Natural killer cell (primary cell): Measurements from ENCODE around the gene SCO1. TPM values are rescaled to one million over a fixed set of nuclear protein-coding genes. Genes with fewer than 3 reads are reported as not detected.

Source experiments
- ATAC-seq, 3 donors: fragments of 150-1000 bp in 2 of 3; fragments of 200-7000 bp in 1 of 3; cut with Tn5 transposase; 1 replicate in 1 of 3; 2 replicates in 2 of 3; pipeline ENCODE4 v1.10.0; 2021; ENCODE audit warnings: mild to moderate bottlenecking in 2 of 3, moderate library complexity in 2 of 3
- DNase-seq, 2 donors: peaks; one replicate each; pipeline versions ENCODE4 v3.0.0 to v3.0.0-alpha.2; 2013 to 2021; ENCODE audit warnings: mixed read lengths in 1 of 2
- H3K27ac ChIP-seq: one replicate; pipeline ENCODE4 v1.5.1; 2013; ENCODE audit warnings: mild to moderate bottlenecking, low read length
- H3K27me3 ChIP-seq: one replicate; pipeline ENCODE4 v1.6.1; 2013; ENCODE audit warnings: low read length; ENCODE audit not compliant: control insufficient read depth, insufficient read depth
- H3K36me3 ChIP-seq: one replicate; pipeline ENCODE4 v1.6.1; 2013; ENCODE audit warnings: low read length; ENCODE audit not compliant: control insufficient read depth, insufficient read depth
- H3K4me1 ChIP-seq: one replicate; pipeline ENCODE4 v1.6.1; 2013; ENCODE audit warnings: low read length; ENCODE audit not compliant: control insufficient read depth, insufficient read depth
- H3K4me3 ChIP-seq: one replicate; pipeline ENCODE4 v1.5.1; 2013; ENCODE audit warnings: low read length
- H3K9me3 ChIP-seq: one replicate; pipeline ENCODE4 v1.6.1; 2013; ENCODE audit warnings: low read length; ENCODE audit not compliant: control insufficient read depth, insufficient read depth
- H3K27ac Mint-ChIP-seq, 2 donors: one replicate each; pipeline ENCODE4 v1.8.0; 2022; ENCODE audit warnings: mild to moderate bottlenecking in 2 of 2, mixed read lengths in 2 of 2, moderate library complexity in 1 of 2
- H3K27me3 Mint-ChIP-seq, 2 donors: one replicate each; pipeline ENCODE4 v1.8.0; 2022; ENCODE audit warnings: low read depth in 2 of 2, mixed read lengths in 2 of 2
- H3K36me3 Mint-ChIP-seq: one replicate; pipeline ENCODE4 v1.8.0; 2022; ENCODE audit warnings: mixed read lengths
- H3K4me1 Mint-ChIP-seq, 2 donors: one replicate each; pipeline ENCODE4 v1.8.0; 2022; ENCODE audit warnings: mixed read lengths in 2 of 2
- H3K4me3 Mint-ChIP-seq: one replicate; pipeline ENCODE4 v1.8.0; 2022; ENCODE audit warnings: mild to moderate bottlenecking, moderate library complexity, mixed read lengths
- H3K9me3 Mint-ChIP-seq, 2 donors: one replicate each; pipeline ENCODE4 v1.8.0; 2022; ENCODE audit warnings: mixed read lengths in 2 of 2
- WGBS: methylation state at CpG from one replicate; pipeline ENCODE4 v1.1.7; 2013; ENCODE audit warnings: missing lambda C conversion rate; ENCODE audit not compliant: insufficient coverage; 5-methylcytosine and 5-hydroxymethylcytosine counted together
- intact Hi-C: fragments of 100-400 bp; cut with micrococcal nuclease; formaldehyde crosslinking; loops from one replicate; pipeline ENCODE4 v1.14.2; 2022
- total RNA-seq, 4 donors: library from RNA; stranded (reverse); fragments of 120-200 nt in 1 of 4; gene quantifications; one replicate each; pipeline versions ENCODE4 v1.2.3 to v1.2.4, GENCODE V29; 2013 to 2022
- TF ChIP-seq, protein P1 (sequence below): fragments of 200-600 bp; IDR thresholded peaks from one replicate; pipeline ENCODE4 v1.8.0; 2022; ENCODE audit warnings: antibody characterized with exemption

SCO1 gene
- total RNA-seq, 3 donors from 2014 or later (not counting 1 experiment from before 2014, with no cell fraction given): 13.4 to 22.9 (median 18.8) TPM

DNA sequence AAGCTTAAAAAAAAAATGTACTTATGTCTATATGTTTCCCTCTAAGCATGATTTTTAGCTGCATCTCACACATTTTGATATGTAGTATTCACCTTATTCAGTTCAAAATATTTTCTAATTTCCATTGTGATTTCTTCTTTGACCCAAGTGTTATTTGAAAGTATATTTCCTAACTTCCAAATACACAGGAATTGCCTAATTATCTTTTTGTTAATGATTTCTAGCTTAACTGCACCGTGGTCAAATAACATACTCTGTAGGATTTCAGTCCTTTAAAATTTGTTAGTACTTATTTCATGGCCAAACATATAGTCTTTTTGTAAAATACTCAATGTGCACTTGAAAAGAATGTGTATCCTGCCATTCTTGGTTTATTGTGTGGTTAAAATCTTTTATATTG, 21.2 kb upstream of the SCO1 start:
- Histone ChIP-seq H3K27me3 (no peaks in the 10 kb centered on the region), H3K9me3 (no peaks in the 10 kb centered on the region), H3K27ac (no peak overlapping the region), H3K4me1 (no peaks in the 10 kb centered on the region), H3K4me3 (no peak overlapping the region), H3K36me3 (peaks cover 3% of the 10 kb centered on the region)
- ATAC-seq (no peak), DNase-seq (no peak)
- no peaks in the 10 kb centered on the region for H3K36me3 Mint-ChIP-seq
- no peaks in the 10 kb centered on the region for H3K4me1 Mint-ChIP-seq
- intact Hi-C loops: no loop called here
- WGBS: no CpG with 5 or more reads among the region's 1 CpG
- H3K9me3 Mint-ChIP-seq: no peaks in the 10 kb centered on the region
- H3K4me3 Mint-ChIP-seq: no peak overlapping the region
- no peak overlapping the region for H3K27ac Mint-ChIP-seq
- TF ChIP-seq, protein P1, sequence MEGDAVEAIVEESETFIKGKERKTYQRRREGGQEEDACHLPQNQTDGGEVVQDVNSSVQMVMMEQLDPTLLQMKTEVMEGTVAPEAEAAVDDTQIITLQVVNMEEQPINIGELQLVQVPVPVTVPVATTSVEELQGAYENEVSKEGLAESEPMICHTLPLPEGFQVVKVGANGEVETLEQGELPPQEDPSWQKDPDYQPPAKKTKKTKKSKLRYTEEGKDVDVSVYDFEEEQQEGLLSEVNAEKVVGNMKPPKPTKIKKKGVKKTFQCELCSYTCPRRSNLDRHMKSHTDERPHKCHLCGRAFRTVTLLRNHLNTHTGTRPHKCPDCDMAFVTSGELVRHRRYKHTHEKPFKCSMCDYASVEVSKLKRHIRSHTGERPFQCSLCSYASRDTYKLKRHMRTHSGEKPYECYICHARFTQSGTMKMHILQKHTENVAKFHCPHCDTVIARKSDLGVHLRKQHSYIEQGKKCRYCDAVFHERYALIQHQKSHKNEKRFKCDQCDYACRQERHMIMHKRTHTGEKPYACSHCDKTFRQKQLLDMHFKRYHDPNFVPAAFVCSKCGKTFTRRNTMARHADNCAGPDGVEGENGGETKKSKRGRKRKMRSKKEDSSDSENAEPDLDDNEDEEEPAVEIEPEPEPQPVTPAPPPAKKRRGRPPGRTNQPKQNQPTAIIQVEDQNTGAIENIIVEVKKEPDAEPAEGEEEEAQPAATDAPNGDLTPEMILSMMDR: no peak
- no peaks in the 10 kb centered on the region for H3K27me3 Mint-ChIP-seq

DNA sequence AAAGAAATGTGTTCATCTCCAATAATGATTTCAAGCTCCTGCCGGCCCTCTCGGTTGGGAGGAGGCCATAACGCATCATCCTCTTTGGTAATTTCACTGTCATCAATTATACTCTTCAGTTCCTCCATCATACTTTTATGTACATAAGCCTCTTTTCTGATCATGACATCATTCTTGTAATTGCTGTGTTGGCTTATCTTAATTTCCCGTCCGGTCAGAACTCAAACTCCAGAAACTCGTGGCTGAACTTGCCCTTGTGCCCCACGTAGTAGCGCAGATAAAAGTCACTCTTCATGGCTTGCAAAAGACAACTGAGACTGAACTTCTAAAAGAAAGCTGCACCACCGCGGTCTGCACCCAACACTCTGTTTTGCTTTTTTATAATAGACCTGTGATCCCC, 18.9 kb upstream of the SCO1 start:
- Mint-ChIP-seq H3K4me3 (no peak overlapping the region), H3K9me3 (no peaks in the 10 kb centered on the region), H3K27ac (no peak overlapping the region), H3K27me3 (no peaks in the 10 kb centered on the region), H3K36me3 (peaks cover 9% of the 10 kb centered on the region), H3K4me1 (no peaks in the 10 kb centered on the region)
- H3K4me1 ChIP-seq: no peaks in the 10 kb centered on the region
- WGBS: 95% methylated on average over 10 of the region's 10 CpGs
- no peak overlapping the region for H3K27ac ChIP-seq
- intact Hi-C loops: no loop called here
- no peaks in the 10 kb centered on the region for H3K27me3 ChIP-seq
- H3K4me3 ChIP-seq: no peak overlapping the region
- no peaks in the 10 kb centered on the region for H3K9me3 ChIP-seq
- DNase-seq: no peak
- TF ChIP-seq, protein P1: no peak
- no peak for ATAC-seq
- peaks cover 20% of the 10 kb centered on the region for H3K36me3 ChIP-seq

- intact Hi-C loops: no loop called here
- Mint-ChIP-seq H3K36me3 (peaks cover 14% of the 10 kb centered on the region), H3K27me3 (no peaks in the 10 kb centered on the region), H3K27ac (no peak overlapping the region), H3K9me3 (no peaks in the 10 kb centered on the region), H3K4me3 (no peak overlapping the region), H3K4me1 (peaks cover 0 to 5% of the 10 kb centered on the region in 2 donors)
- TF ChIP-seq, protein P1: no peak
- Histone ChIP-seq H3K36me3 (peaks cover 35% of the 10 kb centered on the region), H3K4me3 (no peak overlapping the region), H3K4me1 (no peaks in the 10 kb centered on the region), H3K9me3 (no peaks in the 10 kb centered on the region), H3K27ac (no peak overlapping the region), H3K27me3 (no peaks in the 10 kb centered on the region)
- ATAC-seq: no peak
- no peak for DNase-seq
- WGBS: 92% methylated on average over 2 of the region's 2 CpGs
These were observed 16.0 kb upstream of the SCO1 start for GRCh38 chr17:10713318-10713717.

DNA sequence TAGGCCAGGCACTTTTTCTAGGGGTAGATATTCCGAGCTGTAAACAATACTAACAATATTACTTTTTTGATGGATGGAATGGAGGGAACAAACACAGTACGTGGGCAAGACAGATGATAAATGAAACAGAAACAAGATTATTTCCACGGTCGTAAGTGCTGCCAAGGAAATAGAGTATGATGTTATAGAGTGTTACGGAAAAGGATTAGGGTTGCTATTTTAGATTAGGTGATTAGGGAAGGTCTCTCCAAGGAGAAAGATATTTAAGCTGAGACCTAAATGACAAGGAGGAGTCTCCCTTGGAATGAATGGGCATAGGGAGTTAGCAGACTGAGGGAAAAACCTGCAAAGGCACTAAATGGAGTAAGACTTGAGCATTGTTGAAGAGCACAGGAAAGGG, 8.4 kb upstream of the SCO1 start:
- no peaks in the 10 kb centered on the region for H3K4me1 ChIP-seq
- Mint-ChIP-seq H3K36me3 (peaks cover 6% of the 10 kb centered on the region), H3K4me1 (peaks cover 17 to 21% of the 10 kb centered on the region in 2 donors), H3K9me3 (no peaks in the 10 kb centered on the region), H3K27ac (no peak overlapping the region), H3K4me3 (no peak overlapping the region), H3K27me3 (no peaks in the 10 kb centered on the region)
- no peak overlapping the region for H3K4me3 ChIP-seq
- DNase-seq (no peak), ATAC-seq (no peak)
- no peaks in the 10 kb centered on the region for H3K9me3 ChIP-seq
- H3K27me3 ChIP-seq: no peaks in the 10 kb centered on the region
- intact Hi-C loops: no loop called here
- H3K27ac ChIP-seq: no peak overlapping the region
- peaks cover 43% of the 10 kb centered on the region for H3K36me3 ChIP-seq
- WGBS: 100% methylated on average over 4 of the region's 5 CpGs
- TF ChIP-seq, protein P1: no peak
